Amniotic epithelial cell (primary cell): Measurements from ENCODE around the gene GLIS1.

Source experiments
- DNase-seq: peaks from one replicate; pipeline ENCODE4 v3.0.0-alpha.2; 2010; ENCODE audit warnings: low read depth

GLIS1 gene

DNA sequence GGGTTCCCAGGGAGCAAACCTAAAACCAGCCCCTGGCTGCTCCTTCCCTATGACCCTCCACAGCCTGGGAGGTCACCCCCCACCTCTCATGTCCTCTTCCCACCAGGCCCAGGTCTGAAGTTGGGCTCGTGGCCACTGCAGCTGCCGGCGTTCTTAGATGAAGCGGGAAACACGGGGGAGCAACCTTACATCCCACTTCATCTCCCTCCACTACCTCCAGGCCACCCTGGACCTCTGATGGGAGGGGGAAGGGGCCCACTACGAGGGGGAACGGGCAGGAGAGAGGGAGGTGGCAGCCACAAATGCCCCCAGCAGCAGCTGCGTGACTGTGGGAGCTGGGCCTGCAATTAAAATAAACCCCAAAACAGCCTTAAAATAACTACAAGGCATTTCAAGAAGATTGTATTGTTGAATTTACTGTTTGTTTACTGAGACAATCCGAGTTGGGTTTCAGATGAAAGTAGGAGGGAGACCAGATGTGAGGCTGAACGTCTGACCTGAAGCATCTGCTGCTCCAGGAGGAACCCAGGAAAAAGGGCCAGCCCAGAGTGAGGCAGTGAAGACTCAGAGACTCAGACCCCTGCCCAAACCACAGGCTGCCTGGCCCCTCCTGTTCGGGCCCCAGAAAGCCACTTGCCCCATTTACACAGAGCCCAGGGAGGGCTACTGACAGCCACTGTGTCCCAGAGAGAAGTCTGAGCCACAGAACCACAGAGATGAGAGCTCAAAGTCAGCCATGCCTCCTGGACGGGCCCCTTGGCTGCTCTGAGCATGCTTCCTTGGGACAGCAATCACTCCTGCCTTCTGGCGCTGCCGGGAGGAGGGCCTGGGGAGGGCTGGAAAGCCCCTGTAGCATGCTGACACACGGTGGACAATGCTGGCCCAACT is 59.8 kb downstream of the GLIS1 start:
- DNase-seq = no peak

DNA sequence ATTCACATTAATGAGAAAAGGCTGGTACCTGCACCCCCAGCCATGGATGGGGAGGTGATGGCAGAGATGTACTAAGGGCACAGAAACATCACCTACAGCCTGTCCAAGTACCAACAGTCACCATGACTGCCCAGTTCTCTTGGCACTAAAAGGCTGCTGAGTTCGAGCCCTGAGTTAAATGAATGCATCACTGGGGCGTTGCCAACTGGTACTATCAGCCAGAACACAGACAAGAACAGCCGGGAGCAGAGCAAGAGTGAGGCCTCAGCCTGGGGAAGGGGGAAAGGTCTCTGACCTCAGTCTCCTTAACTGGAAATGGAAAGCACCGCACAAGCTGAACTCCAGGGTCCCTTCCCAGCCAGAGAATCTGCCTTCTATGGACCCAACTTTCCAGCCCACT is 60.5 kb downstream of the GLIS1 start:
- peak; percentile 24 for DNase-seq

DNA sequence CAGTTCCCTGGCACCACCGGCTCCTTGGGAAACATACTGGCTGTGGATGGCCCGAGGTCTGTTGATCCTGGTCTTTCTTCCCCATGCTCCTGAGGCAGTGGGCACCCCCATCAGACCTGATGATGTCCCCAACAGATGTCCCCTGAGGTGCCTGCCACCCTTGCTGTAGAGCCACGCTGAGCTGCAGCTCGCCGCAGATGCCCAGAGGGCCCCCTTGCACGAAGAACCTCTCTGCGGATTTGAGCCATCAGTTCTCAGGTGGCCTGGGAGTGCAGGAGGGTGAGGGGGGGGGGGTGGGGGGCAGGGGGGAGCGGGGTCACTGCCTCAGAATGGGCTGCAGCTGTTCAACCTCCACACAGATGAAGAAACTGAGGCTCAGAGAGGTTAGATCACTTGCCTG is 60.9 kb downstream of the GLIS1 start:
- DNase-seq = no peak

DNA sequence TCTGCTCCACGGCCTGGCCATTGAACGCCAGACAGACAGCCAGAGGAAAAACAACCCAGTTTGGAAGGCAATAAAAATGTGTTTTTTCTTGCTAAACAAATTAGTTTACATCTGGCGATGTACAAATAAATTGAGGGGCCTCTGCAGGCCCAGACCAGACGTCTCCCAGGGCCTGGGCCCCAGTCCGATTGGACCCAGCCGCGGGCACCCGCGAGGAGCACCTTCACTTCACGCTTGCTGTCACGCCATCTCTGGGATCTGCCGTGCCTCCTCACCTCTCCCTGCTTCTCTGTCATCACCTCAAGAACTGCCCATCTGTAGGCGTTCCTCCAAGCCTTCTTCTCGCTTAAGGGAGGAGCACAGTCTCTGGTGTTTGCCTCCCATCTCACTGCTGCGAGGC is 61.5 kb downstream of the GLIS1 start:
- DNase-seq = no peak

DNA sequence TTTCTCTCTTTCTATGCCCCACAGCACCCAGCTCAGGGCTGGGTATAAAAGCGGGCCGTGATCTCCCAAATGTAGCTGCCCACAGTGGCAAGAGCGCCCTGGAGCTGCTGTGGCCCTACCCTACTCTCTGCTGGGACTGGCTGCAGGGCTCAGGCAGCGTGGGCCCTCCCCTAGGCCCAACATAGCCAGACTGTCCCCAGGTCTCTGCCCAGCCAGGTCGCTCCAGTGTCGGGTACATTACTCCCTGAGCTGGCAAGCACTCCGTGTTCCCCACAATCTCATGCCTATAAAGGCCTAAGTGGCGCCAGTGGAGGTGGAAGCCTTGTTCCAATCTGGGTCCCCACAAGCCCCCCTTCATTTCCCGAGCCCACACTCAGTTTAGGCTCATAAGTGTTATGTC is 66.2 kb downstream of the GLIS1 start:
- no peak for DNase-seq

DNA sequence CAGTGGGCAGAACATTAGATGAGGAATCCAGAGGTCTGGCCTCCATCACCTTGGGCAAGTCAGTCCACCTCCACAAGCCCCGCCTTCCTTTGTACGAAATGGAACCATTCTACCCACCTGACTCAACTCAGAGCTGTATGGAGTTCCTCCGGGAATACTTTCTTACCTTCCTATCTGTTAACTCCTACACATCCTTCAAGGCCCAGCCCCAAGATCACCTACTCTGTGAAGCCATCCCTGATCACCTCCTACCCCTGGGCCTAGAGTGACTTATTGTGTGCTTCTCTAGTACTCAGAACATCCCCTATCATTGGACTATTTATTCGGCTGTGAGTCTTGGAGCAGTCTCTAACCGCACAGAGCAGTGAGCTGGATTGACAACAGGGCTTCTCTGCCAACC is 66.7 kb downstream of the GLIS1 start:
- DNase-seq = no peak

DNA sequence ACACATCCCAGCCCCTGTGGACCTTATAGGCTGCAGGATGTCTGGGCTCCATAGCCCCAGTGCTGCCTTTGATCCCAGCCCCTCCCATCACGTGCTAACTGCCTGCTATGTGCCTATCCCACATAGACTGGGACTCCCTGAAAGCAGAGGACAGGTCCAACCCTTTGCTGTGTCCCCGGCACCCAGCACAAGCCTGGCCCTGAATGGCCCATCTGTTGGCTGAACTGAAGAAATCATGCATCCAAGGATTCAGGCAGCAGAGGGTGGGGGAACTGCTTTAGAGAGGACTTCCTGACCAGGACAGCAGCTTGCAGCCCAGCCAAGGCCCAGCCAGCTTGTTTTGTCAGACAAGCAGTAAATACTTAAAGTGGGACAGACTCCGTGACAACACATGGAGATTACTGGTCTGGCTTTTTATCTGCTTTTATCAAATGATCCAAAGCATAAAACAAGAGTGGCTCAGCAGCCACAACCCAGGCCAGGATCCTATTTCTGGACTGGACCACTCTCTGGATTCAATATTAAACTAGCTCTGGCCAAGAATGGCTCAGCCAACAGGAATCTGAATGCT is 69.3 kb downstream of the GLIS1 start:
- DNase-seq = no peak

DNA sequence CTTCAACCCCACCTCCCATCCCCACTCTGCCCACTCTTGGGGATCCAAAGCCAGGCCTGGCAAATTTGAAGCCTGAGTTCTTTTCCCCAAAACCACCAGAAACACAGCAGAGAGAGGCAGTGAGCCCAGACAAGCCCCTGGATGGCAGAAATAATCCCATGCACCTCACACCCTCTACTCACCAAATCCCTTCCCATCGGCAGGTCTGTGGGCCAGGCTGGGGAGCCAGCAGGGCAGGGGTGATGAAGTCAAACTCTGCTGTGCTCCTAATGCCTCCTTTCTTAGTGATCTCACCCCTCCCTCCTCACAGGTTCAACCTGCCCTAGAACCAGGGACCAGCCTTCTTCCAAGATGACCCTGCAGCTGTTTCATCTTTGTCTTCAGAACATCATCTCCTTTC is 72.4 kb downstream of the GLIS1 start:
- no peak for DNase-seq

DNA sequence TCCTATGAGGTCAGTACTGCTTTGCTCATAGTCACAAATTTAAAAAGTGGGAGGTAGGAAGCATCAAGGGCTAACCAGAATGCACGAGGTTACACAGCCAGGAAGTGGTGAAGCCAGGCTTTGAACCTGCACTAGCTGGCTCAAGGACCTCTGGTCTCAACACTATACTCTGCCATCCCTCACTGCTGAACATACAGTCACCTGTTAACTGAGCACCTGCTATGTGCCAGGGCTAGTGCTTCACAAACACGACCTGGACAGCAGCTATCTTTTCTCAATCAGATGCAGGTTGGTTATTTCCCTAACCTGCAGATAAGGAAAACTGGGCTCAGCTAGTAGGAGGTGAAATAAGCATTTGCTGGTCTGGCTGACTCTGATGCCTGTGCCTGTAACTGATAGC is 73.0 kb downstream of the GLIS1 start:
- DNase-seq = no peak

DNA sequence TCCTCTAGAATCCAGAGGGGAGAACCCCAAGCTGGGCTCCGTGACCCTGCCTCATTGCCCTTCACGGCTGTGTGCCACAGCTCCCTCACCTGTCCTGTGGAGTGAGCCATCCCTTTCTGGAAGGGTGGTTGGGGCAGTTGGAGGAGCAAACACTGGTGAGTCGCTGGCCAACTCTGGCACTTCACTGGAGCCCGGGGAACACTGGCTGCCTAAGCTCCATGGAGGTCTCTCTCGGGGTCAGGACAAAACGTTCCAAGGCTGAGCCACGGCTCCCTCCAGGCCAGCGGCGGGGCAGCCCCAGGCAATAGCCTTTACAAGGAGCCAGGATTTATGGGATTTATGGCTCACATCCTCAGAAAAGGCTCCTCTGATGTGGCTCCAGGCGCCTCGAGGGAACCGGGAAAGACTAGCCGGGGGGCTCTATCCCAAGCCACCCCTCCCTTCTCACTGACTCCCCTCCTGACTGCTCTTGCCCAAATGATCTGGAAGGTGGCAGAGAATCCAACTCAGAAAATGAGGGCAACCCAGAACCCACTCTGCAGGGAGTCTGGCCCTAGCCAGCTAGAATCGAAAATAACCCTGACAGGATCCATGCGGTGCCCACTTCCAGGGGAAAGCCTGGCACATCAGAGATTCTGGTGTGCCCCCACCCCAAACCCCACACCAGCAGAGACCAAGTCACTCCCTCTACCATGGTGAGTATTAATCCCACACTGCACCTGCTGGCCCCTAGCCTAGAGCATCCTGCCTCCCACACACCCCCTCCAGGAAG is 75.2 kb downstream of the GLIS1 start:
- no peak for DNase-seq

DNA sequence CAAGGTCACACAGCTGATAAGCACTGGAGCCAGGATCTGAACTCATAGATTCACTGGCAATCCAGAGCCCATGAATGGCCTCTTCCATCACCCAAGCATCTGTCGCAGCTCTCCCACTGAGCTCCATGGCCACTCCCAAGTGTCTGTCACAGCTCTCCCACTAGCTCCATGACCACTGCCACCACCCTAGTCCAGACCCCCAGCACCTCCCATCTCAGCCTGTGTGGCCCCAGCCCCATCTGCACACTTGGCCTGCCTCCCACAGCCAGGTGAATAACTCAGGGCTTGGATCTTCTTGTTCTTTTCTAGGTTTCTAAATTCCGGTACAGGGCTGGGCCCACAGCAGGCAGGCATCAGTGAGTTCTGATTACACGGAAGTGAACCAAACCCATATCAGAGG is 76.0 kb downstream of the GLIS1 start:
- DNase-seq = no peak

DNA sequence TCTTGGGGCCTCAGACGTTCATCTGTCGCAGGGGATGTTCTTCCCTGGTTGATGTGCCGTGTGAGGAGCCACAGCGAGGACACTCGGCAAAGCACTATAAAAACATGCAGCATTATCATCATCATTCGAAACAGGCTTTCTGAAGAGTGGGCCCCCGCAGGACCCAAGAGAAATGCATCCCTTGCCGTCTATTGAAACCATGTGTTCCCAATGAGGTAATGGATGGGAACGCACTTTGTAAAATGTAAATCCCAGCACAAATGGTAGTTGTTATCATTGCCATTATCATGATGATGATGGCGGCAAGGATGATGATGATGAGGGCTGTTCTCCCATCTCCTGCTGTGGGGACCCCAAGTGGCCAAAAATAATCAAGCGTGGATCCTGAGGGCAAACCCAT is 76.8 kb downstream of the GLIS1 start:
- no peak for DNase-seq

DNA sequence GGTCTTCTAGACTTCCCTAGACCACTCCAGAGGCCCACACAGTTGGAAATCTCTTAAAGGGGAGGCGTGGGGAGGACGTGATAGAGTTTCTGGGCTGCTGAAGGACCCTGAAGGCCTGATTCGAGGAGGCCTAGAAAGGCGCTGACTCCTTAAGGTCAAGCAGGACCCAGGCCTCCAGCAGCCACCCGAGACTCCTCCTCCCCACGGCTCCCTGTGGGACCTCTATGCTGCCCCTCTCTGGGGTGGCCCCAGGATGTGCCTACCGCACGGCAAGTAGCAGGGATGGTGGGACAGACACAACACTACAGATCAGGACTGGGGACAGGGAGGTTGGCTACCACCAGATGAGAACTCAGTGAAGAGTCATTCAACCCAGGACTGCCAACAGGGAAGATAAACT is 77.5 kb downstream of the GLIS1 start:
- no peak for DNase-seq

DNA sequence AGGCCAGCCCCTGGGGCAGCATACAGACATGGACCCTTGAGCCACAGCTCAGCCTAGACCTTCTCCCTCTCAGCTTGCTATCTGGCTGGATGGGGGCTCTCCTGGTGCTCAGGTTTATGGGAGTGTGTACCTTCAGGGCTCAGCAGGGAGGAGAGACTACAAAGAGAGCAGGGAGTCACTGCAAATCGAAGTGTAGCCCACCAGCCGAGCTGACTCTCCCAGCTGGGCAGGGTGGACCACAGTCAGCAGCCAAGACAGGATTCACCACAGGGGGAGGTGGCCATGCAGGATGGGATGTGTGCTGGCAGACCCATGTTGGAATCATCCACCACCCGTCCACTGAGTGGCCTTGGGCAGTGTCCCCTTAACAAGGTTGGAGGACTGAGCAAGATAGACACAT is 78.3 kb downstream of the GLIS1 start:
- no peak for DNase-seq

DNA sequence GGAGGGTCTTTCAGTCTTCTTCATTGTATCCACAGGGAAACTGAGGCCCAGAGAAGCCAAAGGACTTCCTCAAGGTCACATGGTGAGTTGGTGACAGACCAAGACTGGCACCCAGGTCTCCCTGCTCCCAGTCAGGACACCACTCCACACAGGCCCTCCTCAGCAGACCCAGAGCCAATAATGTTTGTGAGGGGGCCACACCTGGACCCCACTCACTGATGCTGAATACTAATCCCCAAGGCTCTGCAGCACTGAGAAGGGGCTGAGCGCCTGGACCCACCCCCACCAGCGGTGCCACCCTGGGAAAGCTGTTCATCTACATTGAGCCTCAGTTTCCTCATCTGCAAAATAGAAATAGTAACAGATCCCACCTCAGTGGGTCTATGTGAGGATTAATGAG is 79.5 kb downstream of the GLIS1 start:
- no peak for DNase-seq

DNA sequence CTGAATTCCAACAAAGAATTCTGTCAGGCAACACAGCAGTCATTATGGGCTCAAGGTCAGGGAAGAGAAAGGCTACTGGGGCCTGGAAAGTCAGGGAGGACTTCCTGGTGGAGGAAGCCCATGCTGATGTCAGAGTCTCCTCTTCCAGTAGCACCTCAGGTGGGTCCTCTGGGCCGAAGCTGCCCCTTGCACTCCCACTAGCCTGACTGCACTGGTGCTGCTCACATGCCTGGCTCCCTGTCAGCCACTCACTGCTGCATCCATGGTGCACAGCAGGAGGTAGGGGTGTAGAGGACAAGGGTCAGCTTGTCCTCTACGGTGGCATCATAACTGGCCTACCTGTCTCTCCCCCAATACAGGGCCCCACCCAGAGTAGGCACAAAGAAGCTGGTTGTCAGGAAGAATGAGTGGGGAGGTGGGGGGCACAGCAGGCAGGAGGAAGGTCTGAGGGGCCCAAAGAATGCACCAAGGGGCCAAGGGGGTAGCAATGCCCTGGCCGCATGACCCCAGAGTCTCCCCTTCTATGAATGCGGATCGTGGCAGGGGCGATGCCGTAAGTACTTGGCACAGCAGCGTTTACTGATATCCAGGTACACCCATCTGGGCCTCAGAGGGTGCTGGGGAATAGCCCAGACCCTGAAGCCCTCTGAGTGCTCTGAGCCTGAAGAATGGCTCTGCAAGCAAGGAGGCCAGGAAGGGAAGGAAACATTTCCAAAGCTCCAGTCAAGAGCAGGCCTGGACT is 80.3 kb downstream of the GLIS1 start:
- DNase-seq = no peak

DNA sequence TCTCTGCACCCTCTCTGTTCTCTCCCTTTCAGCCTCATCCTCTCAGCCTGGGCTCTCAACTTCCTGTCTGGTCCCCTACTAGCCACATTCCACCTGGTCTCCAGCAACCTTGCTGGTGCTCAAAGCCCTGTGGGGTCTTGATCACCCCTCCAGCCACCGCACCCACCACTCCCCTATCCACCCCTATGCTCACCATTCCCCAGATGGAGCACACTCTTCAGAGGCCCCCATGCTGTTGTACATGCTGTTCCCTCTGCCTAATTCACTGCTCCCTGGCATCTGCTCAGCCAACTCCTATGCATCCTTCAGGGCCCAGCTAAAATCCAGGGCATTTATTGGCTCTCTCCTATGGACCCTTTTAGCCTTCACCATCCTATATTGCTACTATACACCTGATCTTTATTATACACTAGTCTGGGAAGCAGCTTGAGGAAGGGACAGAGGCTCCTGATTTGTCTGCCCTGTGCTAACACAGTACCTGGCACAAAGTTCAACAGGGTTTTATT is 81.0 kb downstream of the GLIS1 start:
- DNase-seq = no peak

DNA sequence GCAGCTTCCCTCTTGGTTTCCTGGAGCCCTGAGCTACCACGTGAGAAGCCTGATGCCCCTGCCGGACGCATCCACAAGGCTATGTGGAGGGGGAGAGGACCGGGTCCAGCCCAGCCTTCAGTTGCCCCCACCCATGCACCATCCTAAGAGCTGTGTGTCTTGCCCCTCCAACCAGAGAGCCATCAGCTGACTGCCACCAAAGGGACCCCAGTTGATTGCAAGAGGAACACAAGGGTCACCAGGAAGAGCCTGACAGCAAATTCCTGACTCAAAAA is 81.5 kb downstream of the GLIS1 start:
- DNase-seq = no peak

DNA sequence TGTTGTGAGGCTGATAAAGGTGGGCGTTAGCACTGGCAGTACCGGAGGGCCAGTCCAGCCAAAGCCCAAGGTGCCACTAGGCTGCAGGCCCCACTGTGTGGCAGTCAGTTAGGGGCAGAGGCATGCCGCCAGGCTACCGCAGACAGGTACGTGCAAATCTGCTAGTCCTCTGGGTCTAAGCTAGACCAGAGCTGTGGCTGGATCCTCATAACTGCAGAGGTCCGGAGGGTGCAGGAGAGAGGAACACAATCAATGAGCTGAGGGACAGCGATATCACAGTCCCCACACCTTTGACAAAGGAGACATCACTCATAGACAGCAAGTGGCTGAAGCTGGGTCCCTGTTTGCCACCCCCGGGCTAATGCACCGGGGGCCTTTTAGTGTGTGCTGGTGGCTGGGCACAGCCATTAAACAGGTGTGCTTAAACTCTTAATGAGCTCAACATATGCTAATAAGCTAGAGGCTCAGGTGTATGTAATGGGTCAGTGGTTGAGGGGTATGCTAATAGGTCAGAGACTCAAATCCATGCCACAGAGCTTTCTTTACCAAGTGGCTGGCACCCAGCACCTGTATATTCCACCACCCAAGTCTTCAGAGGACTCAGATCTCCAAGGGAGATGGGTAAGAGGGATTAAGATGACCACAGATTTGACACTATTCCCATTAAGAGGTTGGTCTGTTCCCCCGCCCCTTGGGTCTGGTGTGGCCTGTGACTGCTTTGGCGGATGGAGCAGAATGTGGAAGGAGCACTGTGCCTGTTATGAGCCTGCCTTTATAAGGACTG is 82.0 kb downstream of the GLIS1 start:
- no peak for DNase-seq

DNA sequence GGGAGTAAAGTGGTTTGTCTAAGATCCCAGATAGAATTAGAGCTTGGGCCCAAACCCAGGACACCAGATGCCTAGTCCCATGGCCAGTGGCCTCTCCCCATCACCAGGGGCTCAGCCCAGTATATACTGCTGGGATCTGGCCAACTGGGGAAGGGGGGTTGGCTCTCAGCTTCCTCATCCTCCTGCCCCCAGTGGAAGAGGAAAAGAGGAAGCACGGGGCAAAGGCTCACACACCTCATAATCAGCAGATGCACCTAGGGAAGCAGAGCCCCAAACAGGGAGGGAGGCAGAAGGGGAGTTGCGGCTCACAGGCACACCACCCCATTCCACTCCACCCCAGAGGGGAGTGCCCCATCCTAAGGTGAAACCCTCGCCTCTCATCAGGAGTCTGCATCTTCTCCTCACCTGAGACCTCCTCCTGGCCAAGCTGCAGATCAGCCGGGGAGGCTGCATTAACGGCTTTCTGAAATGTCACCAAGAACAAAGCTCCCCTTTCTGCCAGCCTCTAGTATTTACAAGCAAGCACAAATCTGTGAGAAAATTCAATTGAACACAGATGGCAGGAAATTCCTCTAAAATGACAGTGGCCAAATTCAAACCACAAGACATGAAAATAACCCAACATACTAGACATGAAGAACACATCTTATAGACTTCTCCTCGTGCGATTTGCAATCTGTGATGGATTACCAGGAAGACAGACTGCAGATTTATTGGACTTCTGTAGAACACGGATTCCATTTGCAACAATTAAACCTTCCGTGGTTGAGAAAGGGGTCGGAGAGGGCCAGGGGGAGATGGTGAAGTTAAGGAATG is 82.8 kb downstream of the GLIS1 start:
- no peak for DNase-seq
